Panc1 (cell line): ENCODE measurements around the gene SETD2.

Experiments used
- CTCF ChIP-seq: fragments of 450-650 bp; IDR thresholded peaks from 2 replicates; pipeline ENCODE4 v1.5.1; 2017; ENCODE audit warnings: mild to moderate bottlenecking
- POLR2AphosphoS5 ChIP-seq: IDR thresholded peaks from 2 replicates; pipeline ENCODE4 v1.6.1; 2012; ENCODE audit warnings: mild to moderate bottlenecking, low read depth, low read length, moderate library complexity
- REST ChIP-seq, 2 experiments: IDR thresholded peaks; 2 replicates each; pipeline ENCODE4 v1.6.1; 2011 to 2012; ENCODE audit warnings: low read depth in 2 of 2, control low read depth in 1 of 2, low read length in 1 of 2, mild to moderate bottlenecking in 1 of 2, moderate library complexity in 1 of 2; ENCODE audit not compliant: insufficient read depth in 1 of 2

- no peak for TF ChIP-seq CTCF
- no peak; the same call in 1 of the 2 replicates for TF ChIP-seq POLR2AphosphoS5
- TF ChIP-seq REST (IDR thresholded peaks at IDR 0.05; ENCODE audit: insufficient read depth in 1 of 2, low read depth in 2 of 2, low read length in 1 of 2): no peak
Observed at GRCh38 chr3:46978985-46979944, 184.6 kb downstream of the SETD2 start, which contains the start of gene NBEAL2.
